ENCODE data around the gene PHACTR3.

Gene PHACTR3

GRCh38 chr20:59571551-59572314 is 32.6 kb upstream of the PHACTR3 start:
- H4K8ac ChIP-seq (ENCODE audit: low read depth, low read length), result no peak overlapping the region
- no peak overlapping the region for H3K18ac ChIP-seq (ENCODE audit: low read length)
- H3K4me1 ChIP-seq (ENCODE audit: control insufficient read depth, low read depth, low read length), result no peaks in the 10 kb centered on the region
- no peak overlapping the region for H2BK5ac ChIP-seq (ENCODE audit: low read length)
- peaks cover 7% of the 10 kb centered on the region for H3K27me3 ChIP-seq (ENCODE audit: insufficient read depth, low read length, poor library complexity)
- no peak overlapping the region for H3K4me3 ChIP-seq (ENCODE audit: low read length)
- no peaks in the 10 kb centered on the region for H3K36me3 ChIP-seq (ENCODE audit: control insufficient read depth, insufficient read depth, low read length)
- peak; percentile 74 for DNase-seq
- H4K5ac ChIP-seq (ENCODE audit: low read length), result no peak overlapping the region
- no peak overlapping the region for H2BK120ac ChIP-seq (ENCODE audit: low read depth, low read length)
- no CpG with 5 or more reads among the region's 28 CpGs for WGBS (ENCODE audit: extremely low coverage, insufficient coverage, low lambda C conversion rate)
- no peaks in the 10 kb centered on the region for H3K79me2 ChIP-seq (ENCODE audit: control insufficient read depth, insufficient read depth, low read length)
- H3K4ac ChIP-seq (ENCODE audit: low read depth, low read length), result no peak overlapping the region
- H3K56ac ChIP-seq (ENCODE audit: low read length), result peak overlapping the region; percentile 50
- H3K79me1 ChIP-seq (ENCODE audit: low read length), result no peaks in the 10 kb centered on the region
- H3K23ac ChIP-seq (ENCODE audit: low read length), result no peak overlapping the region
- no peak overlapping the region for H3K27ac ChIP-seq (ENCODE audit: low read depth, low read length)
- H2AK5ac ChIP-seq (ENCODE audit: low read length), result no peak overlapping the region
- H3K4me2 ChIP-seq (ENCODE audit: low read length), result peak overlapping the region; percentile 48
- no peak overlapping the region for H2BK15ac ChIP-seq (replicated peaks; ENCODE audit: low read depth)
- peak overlapping the region; percentile 46 for H3K9ac ChIP-seq (ENCODE audit: low read length)

DNA sequence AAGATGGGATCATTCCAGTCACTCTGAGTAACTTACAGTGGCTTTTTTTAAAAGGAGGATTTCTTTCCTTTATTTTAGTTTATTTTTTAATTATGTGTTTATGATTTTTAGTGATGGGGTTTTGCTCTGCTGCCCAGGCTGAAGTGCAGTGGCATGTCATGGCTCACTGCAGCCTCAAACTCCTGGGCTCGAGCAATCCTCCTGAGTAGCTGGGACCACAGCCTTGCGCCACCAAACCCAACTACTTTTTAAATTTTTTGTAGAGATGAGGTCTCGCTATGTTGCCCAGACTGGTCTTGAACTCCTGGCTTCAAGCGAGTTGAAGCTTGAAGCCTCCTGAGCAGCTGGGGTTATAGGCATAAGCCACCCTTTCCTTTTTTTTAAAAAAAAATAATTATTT is 31.8 kb upstream of the PHACTR3 start:
- no peak overlapping the region for H3K23ac ChIP-seq (ENCODE audit: low read length)
- no peak overlapping the region for H2BK5ac ChIP-seq (ENCODE audit: low read length)
- no peak overlapping the region for H2AK5ac ChIP-seq (ENCODE audit: low read length)
- no peaks in the 10 kb centered on the region for H3K36me3 ChIP-seq (ENCODE audit: control insufficient read depth, insufficient read depth, low read length)
- H3K4me3 ChIP-seq (ENCODE audit: low read length), result no peak overlapping the region
- H4K5ac ChIP-seq (ENCODE audit: low read length), result no peak overlapping the region
- H3K79me2 ChIP-seq (ENCODE audit: control insufficient read depth, insufficient read depth, low read length), result no peaks in the 10 kb centered on the region
- no peak overlapping the region for H4K8ac ChIP-seq (ENCODE audit: low read depth, low read length)
- peaks cover 12% of the 10 kb centered on the region for H3K27me3 ChIP-seq (ENCODE audit: insufficient read depth, low read length, poor library complexity)
- no peak for DNase-seq
- H2BK120ac ChIP-seq (ENCODE audit: low read depth, low read length), result no peak overlapping the region
- no peaks in the 10 kb centered on the region for H3K4me1 ChIP-seq (ENCODE audit: control insufficient read depth, low read depth, low read length)
- no peak overlapping the region for H3K9ac ChIP-seq (ENCODE audit: low read length)
- H3K18ac ChIP-seq (ENCODE audit: low read length), result no peak overlapping the region
- H3K79me1 ChIP-seq (ENCODE audit: low read length), result no peaks in the 10 kb centered on the region
- H2BK15ac ChIP-seq (replicated peaks; ENCODE audit: low read depth), result no peak overlapping the region
- WGBS (ENCODE audit: extremely low coverage, insufficient coverage, low lambda C conversion rate), result no CpG with 5 or more reads among the region's 4 CpGs
- no peak overlapping the region for H3K4ac ChIP-seq (ENCODE audit: low read depth, low read length)
- H3K4me2 ChIP-seq (ENCODE audit: low read length), result no peak overlapping the region
- no peak overlapping the region for H3K56ac ChIP-seq (ENCODE audit: low read length)
- no peak overlapping the region for H3K27ac ChIP-seq (ENCODE audit: low read depth, low read length)

- no peak overlapping the region for H3K56ac ChIP-seq (ENCODE audit: low read length)
- H3K23ac ChIP-seq (ENCODE audit: low read length), result no peak overlapping the region
- no peak overlapping the region for H3K4me3 ChIP-seq (ENCODE audit: low read length)
- H3K36me3 ChIP-seq (ENCODE audit: control insufficient read depth, insufficient read depth, low read length), result no peaks in the 10 kb centered on the region
- H3K18ac ChIP-seq (ENCODE audit: low read length), result no peak overlapping the region
- no peaks in the 10 kb centered on the region for H3K79me1 ChIP-seq (ENCODE audit: low read length)
- peaks cover 22% of the 10 kb centered on the region for H3K27me3 ChIP-seq (ENCODE audit: insufficient read depth, low read length, poor library complexity)
- no peak overlapping the region for H3K9ac ChIP-seq (ENCODE audit: low read length)
- H2BK5ac ChIP-seq (ENCODE audit: low read length), result no peak overlapping the region
- WGBS (ENCODE audit: extremely low coverage, insufficient coverage, low lambda C conversion rate), result no CpG with 5 or more reads among the region's 8 CpGs
- no peak overlapping the region for H3K4me2 ChIP-seq (ENCODE audit: low read length)
- H3K4ac ChIP-seq (ENCODE audit: low read depth, low read length), result no peak overlapping the region
- H2BK120ac ChIP-seq (ENCODE audit: low read depth, low read length), result no peak overlapping the region
- no peak overlapping the region for H3K27ac ChIP-seq (ENCODE audit: low read depth, low read length)
- H3K79me2 ChIP-seq (ENCODE audit: control insufficient read depth, insufficient read depth, low read length), result no peaks in the 10 kb centered on the region
- no peaks in the 10 kb centered on the region for H3K4me1 ChIP-seq (ENCODE audit: control insufficient read depth, low read depth, low read length)
- DNase-seq, result no peak
- no peak overlapping the region for H2BK15ac ChIP-seq (replicated peaks; ENCODE audit: low read depth)
- H4K5ac ChIP-seq (ENCODE audit: low read length), result no peak overlapping the region
- H2AK5ac ChIP-seq (ENCODE audit: low read length), result no peak overlapping the region
- H4K8ac ChIP-seq (ENCODE audit: low read depth, low read length), result no peak overlapping the region
Observed at GRCh38 chr20:59573837-59574236, 30.5 kb upstream of the PHACTR3 start.

DNA sequence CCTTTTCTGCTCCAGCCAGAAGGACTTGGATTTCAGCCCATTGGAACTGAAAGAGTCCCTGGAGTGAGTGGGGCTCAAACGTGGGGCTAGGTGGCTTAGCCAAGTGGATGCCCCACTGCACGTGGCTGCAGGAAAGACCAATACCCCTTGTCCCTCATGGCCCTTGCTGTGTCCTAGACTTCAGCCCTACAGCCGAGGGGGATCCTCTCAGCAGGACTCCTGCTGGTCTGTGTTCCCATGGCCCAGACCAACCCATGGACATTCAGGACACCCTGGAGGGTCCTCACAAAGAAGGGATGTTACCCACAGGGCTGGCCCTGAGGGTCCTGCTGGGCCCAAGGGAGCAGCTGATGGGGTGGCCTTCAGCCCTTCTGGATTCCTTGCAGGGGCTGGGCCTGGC is 30.0 kb upstream of the PHACTR3 start:
- Histone ChIP-seq H3K4ac (ENCODE audit: low read depth, low read length) (no peak overlapping the region), H3K18ac (ENCODE audit: low read length) (no peak overlapping the region), H2BK5ac (ENCODE audit: low read length) (no peak overlapping the region), H3K4me1 (ENCODE audit: control insufficient read depth, low read depth, low read length) (no peaks in the 10 kb centered on the region), H3K79me1 (ENCODE audit: low read length) (no peaks in the 10 kb centered on the region), H3K27me3 (ENCODE audit: insufficient read depth, low read length, poor library complexity) (peaks cover 22% of the 10 kb centered on the region), H3K27ac (ENCODE audit: low read depth, low read length) (no peak overlapping the region), H3K56ac (ENCODE audit: low read length) (no peak overlapping the region), H3K23ac (ENCODE audit: low read length) (no peak overlapping the region), H2BK120ac (ENCODE audit: low read depth, low read length) (no peak overlapping the region), H4K5ac (ENCODE audit: low read length) (no peak overlapping the region), H2BK15ac (replicated peaks; ENCODE audit: low read depth) (no peak overlapping the region), H2AK5ac (ENCODE audit: low read length) (no peak overlapping the region), H3K4me3 (ENCODE audit: low read length) (no peak overlapping the region), H3K36me3 (ENCODE audit: control insufficient read depth, insufficient read depth, low read length) (no peaks in the 10 kb centered on the region), H4K8ac (ENCODE audit: low read depth, low read length) (no peak overlapping the region), H3K79me2 (ENCODE audit: control insufficient read depth, insufficient read depth, low read length) (no peaks in the 10 kb centered on the region), H3K9ac (ENCODE audit: low read length) (no peak overlapping the region), H3K4me2 (ENCODE audit: low read length) (no peak overlapping the region)
- no peak for DNase-seq
- WGBS (ENCODE audit: extremely low coverage, insufficient coverage, low lambda C conversion rate), result no CpG with 5 or more reads among the region's 3 CpGs

DNA sequence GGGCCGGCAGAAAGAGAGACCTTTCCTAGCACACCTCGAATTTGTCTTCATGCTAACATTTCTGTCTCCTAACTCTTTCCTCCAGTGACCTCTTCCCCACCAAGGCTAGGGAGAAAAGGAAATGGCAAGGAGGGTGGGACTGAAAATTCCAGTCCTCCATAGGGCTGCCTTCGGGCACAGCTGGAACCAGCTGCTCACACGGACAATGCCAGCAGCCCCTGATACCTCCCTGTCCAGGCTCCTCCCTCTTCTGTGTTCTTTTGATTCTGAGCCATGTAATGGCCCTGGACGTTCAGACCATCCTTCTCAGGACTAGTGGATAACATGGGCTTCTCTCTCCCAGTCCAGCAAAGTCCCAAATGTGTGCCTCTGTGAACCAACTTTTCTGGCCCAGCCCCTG is 29.1 kb upstream of the PHACTR3 start:
- no peak for DNase-seq
- Histone ChIP-seq H3K4me1 (ENCODE audit: control insufficient read depth, low read depth, low read length) (no peaks in the 10 kb centered on the region), H3K4me2 (ENCODE audit: low read length) (no peak overlapping the region), H3K79me2 (ENCODE audit: control insufficient read depth, insufficient read depth, low read length) (no peaks in the 10 kb centered on the region), H4K5ac (ENCODE audit: low read length) (no peak overlapping the region), H3K18ac (ENCODE audit: low read length) (no peak overlapping the region), H3K79me1 (ENCODE audit: low read length) (no peaks in the 10 kb centered on the region), H2BK15ac (replicated peaks; ENCODE audit: low read depth) (no peak overlapping the region), H2BK5ac (ENCODE audit: low read length) (no peak overlapping the region), H3K27me3 (ENCODE audit: insufficient read depth, low read length, poor library complexity) (peaks cover 22% of the 10 kb centered on the region), H3K23ac (ENCODE audit: low read length) (no peak overlapping the region), H3K27ac (ENCODE audit: low read depth, low read length) (no peak overlapping the region), H3K4me3 (ENCODE audit: low read length) (no peak overlapping the region), H2BK120ac (ENCODE audit: low read depth, low read length) (no peak overlapping the region), H3K56ac (ENCODE audit: low read length) (no peak overlapping the region), H2AK5ac (ENCODE audit: low read length) (no peak overlapping the region), H3K9ac (ENCODE audit: low read length) (no peak overlapping the region), H3K4ac (ENCODE audit: low read depth, low read length) (no peak overlapping the region), H4K8ac (ENCODE audit: low read depth, low read length) (no peak overlapping the region), H3K36me3 (ENCODE audit: control insufficient read depth, insufficient read depth, low read length) (no peaks in the 10 kb centered on the region)
- no CpG with 5 or more reads among the region's 5 CpGs for WGBS (ENCODE audit: extremely low coverage, insufficient coverage, low lambda C conversion rate)

DNA sequence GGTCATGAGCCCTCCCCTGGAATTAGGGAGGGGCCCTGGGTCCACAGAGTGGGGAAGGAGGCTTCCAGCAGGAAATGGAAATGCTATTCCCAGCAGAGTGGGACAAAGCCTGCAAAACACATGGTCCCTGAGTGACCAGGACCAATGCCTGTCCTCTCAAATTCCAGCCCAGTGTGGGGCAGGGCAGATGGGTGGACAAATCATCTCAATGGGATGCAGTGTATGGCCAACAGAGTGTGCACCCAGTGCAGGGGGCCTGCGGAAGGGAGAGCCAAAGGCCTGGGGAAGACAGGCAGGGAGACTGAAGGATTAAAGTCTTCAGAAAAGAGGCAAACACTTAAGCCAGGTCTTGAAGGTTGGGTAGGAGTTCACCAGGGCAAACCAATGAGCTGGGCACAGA is 28.7 kb upstream of the PHACTR3 start:
- Histone ChIP-seq H3K79me2 (ENCODE audit: control insufficient read depth, insufficient read depth, low read length) (no peaks in the 10 kb centered on the region), H3K9ac (ENCODE audit: low read length) (no peak overlapping the region), H4K5ac (ENCODE audit: low read length) (no peak overlapping the region), H3K4me2 (ENCODE audit: low read length) (no peak overlapping the region), H3K27me3 (ENCODE audit: insufficient read depth, low read length, poor library complexity) (peaks cover 22% of the 10 kb centered on the region), H3K4ac (ENCODE audit: low read depth, low read length) (no peak overlapping the region), H2BK15ac (replicated peaks; ENCODE audit: low read depth) (no peak overlapping the region), H3K4me3 (ENCODE audit: low read length) (no peak overlapping the region), H3K36me3 (ENCODE audit: control insufficient read depth, insufficient read depth, low read length) (no peaks in the 10 kb centered on the region), H3K18ac (ENCODE audit: low read length) (no peak overlapping the region), H3K27ac (ENCODE audit: low read depth, low read length) (no peak overlapping the region), H2BK5ac (ENCODE audit: low read length) (no peak overlapping the region), H2AK5ac (ENCODE audit: low read length) (no peak overlapping the region), H3K23ac (ENCODE audit: low read length) (no peak overlapping the region), H3K4me1 (ENCODE audit: control insufficient read depth, low read depth, low read length) (no peaks in the 10 kb centered on the region), H4K8ac (ENCODE audit: low read depth, low read length) (no peak overlapping the region), H3K56ac (ENCODE audit: low read length) (no peak overlapping the region), H3K79me1 (ENCODE audit: low read length) (no peaks in the 10 kb centered on the region), H2BK120ac (ENCODE audit: low read depth, low read length) (no peak overlapping the region)
- no peak for DNase-seq
- whole genome bisulfite sequencing (ENCODE audit: extremely low coverage, insufficient coverage, low lambda C conversion rate), result no CpG with 5 or more reads among the region's 1 CpG
